NB4 (cell line): ENCODE measurements around the gene TAF4B.
A peak's percentile ranks its signal among the peaks of the same experiment; 100 is the strongest.
"Not testable (repeated sequence)": the region's sequence is repeated elsewhere in the genome, so short reads cannot be mapped to it uniquely, and the experiment has no call there.

Experiments
- DNase-seq: peaks from one replicate; pipeline ENCODE4 v3.0.0; 2010; ENCODE audit warnings: low read depth
- H3K4me3 ChIP-seq: one replicate; pipeline ENCODE4 v1.5.1; 2011; ENCODE audit warnings: mild to moderate bottlenecking, low read depth, low read length, moderate library complexity
- CTCF ChIP-seq: IDR thresholded peaks from one replicate; pipeline ENCODE4 v1.5.1; 2012; ENCODE audit warnings: low read depth, low read length
- MAX ChIP-seq: IDR thresholded peaks from 2 replicates; pipeline ENCODE4 v1.6.1; 2011; ENCODE audit warnings: low read depth, low read length
- MYC ChIP-seq: IDR thresholded peaks from 2 replicates; pipeline ENCODE4 v1.6.1; 2011; ENCODE audit warnings: low read depth, low read length
- POLR2A ChIP-seq: IDR thresholded peaks from 2 replicates; pipeline ENCODE4 v1.6.1; 2011; ENCODE audit warnings: mild to moderate bottlenecking; ENCODE audit not compliant: insufficient read length; ENCODE audit errors: extremely low read depth

Gene TAF4B

GRCh38 chr18:26290385-26290784, 64.1 kb downstream of the TAF4B start:
- no peak for DNase-seq
- H3K4me3 ChIP-seq, result no peak overlapping the region
- TF ChIP-seq CTCF (no peak), POLR2A (no peak), MAX (no peak), MYC (no peak)

- no peak overlapping the region for H3K4me3 ChIP-seq
- TF ChIP-seq MYC, result no peak
- TF ChIP-seq MAX, result no peak
- no peak for TF ChIP-seq CTCF
- TF ChIP-seq POLR2A, result no peak
- DNase-seq, result no peak
Observed at GRCh38 chr18:26293982-26294381, 67.7 kb downstream of the TAF4B start.

GRCh38 chr18:26298107-26298506, 71.9 kb downstream of the TAF4B start:
- no peak for DNase-seq
- TF ChIP-seq MAX (no peak), POLR2A (no peak), MYC (no peak), CTCF (no peak)
- H3K4me3 ChIP-seq, result no peak overlapping the region

- DNase-seq, result peak; percentile 60
Observed at GRCh38 chr18:26301681-26302080, 75.4 kb downstream of the TAF4B start.

GRCh38 chr18:26303222-26303621, 77.0 kb downstream of the TAF4B start:
- not testable (repeated sequence) for H3K4me3 ChIP-seq

More at GRCh38 chr18:26301681-26302080, 75.4 kb downstream of the TAF4B start:
- no peak overlapping the region for H3K4me3 ChIP-seq
- no peak for TF ChIP-seq CTCF
- TF ChIP-seq MYC, result no peak
- TF ChIP-seq MAX, result no peak
- no peak for TF ChIP-seq POLR2A

GRCh38 chr18:26304511-26304910, 78.3 kb downstream of the TAF4B start:
- DNase-seq, result no peak
- no peak for TF ChIP-seq POLR2A
- TF ChIP-seq MYC, result no peak
- TF ChIP-seq CTCF, result no peak
- TF ChIP-seq MAX, result no peak
- no peak overlapping the region for H3K4me3 ChIP-seq

More at GRCh38 chr18:26303222-26303621, 77.0 kb downstream of the TAF4B start:
- DNase-seq, result not testable (repeated sequence)
